Lung microvascular endothelial cell (primary cell): Measurements from ENCODE around the gene SLC25A39. TPM values are rescaled to one million over a fixed set of nuclear protein-coding genes. Genes with fewer than 3 reads are reported as not detected.

Experiments
- DNase-seq, 2 donors: peaks; one replicate each; pipeline versions ENCODE4 v3.0.0 to v3.0.0-alpha.2; 2010; ENCODE audit warnings: low read depth in 2 of 2
- total RNA-seq: library from RNA; depleted of rRNA; stranded (reverse); fragments of >200 nt; gene quantifications from 2 replicates; pipeline ENCODE4 v1.2.1, GENCODE V29; 2014

Gene SLC25A39
- total RNA-seq, 1 donor from 2014 or later, result 72.6 TPM

DNA sequence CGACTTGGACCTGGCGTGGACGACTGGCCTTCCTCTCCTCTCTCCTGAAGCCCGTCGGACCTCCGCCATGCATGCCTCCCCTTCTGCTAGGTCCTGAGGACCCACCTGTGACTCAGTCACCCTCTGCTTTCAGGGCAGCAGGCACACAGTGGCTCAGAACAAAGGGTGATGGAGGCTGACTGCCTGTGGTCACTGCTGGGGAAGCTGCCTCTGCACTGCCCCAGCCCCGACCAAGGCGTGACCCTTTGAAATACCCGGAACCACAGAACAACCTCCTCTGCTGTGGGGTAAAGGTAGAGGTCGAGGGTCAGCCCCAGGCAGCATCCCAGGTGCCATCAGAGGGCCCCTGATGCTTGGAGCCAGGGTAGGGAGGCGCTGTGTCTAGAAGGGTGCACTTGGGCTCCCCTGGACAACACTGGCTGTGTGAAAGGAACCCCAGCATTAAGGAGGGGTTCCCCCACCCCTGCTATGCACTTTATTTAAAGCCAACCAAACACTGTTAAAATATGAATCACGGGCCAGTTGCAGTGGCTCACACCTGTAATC is 44.2 kb downstream of the SLC25A39 start:
- DNase-seq, result peak in 1 of 2 donors; percentile 13

DNA sequence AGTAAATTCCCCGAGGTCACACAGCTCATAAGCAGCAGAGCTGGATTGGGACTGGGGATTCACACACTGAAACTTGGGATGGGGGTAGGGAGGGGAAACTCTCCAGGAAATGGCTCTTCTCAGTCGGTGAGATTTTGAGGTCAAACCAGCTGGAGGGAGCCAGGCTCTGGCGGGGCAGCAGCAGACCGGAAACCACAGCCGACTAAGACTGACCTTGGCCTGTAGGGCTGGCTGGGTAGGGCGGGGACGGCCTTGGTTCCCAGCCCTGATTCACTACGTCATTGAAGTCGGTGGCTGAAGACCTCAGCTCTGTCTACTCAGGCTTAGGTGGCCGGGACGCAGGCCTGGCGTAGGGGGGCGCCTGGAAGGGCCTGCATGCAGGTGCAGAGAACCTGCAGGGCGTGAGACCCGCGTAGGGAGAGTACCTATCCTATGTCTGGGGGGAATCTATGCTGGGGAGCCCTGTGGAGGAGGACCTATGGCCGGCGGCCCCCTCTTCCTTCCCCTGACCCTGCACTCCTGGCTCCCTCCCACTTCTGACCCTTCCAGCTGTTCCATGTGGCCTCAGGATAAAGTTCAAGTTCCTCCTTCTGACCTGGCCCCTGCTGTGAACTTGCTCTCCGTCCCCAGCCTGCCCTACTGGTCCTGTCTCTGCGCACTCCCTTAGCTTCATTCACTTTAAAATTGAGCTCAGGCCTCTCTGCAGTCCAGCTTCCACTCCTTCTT is 44.8 kb downstream of the SLC25A39 start:
- DNase-seq, result peak; percentile 53 to 95

DNA sequence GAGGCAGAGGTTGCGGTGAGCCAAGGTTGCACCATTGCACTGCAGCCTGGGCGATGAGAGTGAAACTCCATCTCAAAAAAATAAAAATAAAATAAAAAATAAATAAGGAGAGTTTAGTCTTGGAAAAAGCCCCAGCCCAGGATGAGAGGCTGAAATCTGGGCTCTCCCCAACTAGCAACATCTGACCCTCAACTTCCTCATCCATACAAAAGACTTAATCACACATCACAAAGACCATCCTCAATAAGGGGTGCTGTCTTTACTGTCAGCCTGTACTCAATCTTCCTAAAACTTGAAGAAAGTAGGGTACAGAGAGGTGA is 45.3 kb downstream of the SLC25A39 start:
- DNase-seq, result no peak

DNA sequence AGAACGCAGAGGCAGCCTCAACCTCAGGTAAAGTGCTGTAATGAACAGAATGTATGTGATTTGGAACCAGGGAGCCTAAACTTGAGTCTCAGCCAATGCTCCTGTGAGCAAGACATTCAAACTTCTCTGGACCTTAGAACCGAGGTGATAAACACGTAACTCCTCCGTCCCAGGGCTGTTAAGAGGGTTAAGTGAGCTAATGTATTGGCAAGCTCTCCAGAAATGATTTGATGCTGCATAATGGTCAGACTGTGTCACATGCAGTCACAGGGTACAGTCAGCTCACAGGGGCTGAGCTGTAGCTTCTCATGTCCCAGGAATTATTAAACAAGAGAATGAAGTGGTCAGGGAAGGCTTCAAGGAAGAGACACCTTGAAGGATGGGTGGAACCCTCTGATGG is 46.6 kb downstream of the SLC25A39 start:
- DNase-seq, result peak in 1 of 2 donors; percentile 12

DNA sequence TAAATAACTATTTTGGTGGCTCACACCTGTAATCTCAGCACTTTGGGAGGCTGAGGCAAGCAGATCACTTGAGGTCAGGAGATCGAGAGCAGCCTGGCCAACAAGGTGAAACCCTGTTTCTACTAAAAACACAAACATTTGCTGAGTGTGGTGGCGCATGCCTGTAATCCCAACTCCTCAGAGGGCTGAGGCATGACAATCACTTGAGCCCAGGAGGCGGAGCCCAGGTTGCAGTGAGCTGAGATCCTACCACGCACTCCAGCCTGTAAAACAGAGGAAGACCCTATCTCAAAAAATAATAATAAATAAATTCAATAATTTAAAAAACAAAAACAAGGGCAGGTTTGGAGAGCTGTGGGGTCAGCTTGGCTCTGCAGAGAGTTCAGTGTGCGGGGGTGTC is 51.0 kb downstream of the SLC25A39 start:
- no peak for DNase-seq

DNA sequence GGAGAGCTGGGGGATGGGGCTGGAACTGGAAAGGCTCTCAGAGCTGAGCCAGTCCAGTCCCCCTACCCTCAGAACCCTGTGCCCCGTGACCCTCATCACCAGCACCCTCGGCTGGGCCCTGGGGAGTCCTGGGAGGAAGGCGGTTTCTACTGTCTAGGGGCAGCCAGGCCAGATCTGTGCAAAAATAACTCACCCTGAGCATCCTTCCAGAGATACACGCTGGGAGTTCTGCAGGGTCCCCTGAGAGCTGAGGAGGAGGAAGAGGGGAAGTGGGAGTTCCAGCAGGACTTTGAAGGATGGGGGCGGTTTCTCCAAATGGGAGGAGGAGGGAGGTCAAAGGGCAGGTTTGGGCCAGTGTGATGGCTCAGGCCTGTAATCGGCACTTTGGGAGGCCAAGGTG is 51.7 kb downstream of the SLC25A39 start:
- DNase-seq, result no peak

DNA sequence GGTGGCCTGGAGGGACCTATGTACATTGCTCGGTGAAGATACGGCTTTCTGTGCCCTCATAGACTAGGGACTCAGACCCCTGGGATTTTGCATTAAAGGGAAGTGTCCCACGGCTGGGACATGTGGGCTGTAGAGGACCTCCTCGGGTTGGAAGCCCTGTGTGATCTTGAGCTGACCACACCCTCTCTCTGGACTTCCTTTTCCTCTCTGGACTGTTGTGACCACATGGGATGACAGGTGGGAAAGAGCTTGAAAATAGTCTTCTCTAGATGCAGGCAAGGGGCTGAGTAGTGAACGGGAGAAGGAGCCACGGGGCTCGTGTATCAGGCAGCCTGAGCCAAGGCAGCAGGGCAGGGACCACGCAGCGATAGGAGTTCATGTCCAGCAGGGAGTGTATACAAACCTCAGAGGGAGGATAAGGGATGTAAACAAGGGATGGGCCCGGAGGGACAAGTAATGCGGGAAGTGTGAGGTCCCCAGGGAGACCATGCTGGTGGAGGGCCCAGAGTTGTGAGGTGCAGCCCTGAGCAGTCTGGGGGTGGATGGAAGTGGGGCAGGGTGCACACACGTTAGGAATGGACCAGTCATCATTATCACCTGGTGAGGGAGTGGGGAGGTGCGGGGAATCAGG is 52.2 kb downstream of the SLC25A39 start:
- no peak for DNase-seq

Other genes with a start within 250 kb of the SLC25A39 start
- 28.2 and 32.9 TPM in 2 replicates for gene HDAC5, start 201.2 kb downstream of the SLC25A39 start, total RNA-seq
- 0.99 and 1.5 TPM in 2 replicates for gene HROB, start 182.9 kb downstream of the SLC25A39 start, total RNA-seq
- gene ASB16, start 154.1 kb downstream of the SLC25A39 start, total RNA-seq, result not detected in 2 replicates
- gene TMUB2, start 137.9 kb downstream of the SLC25A39 start, total RNA-seq, result 23.5 and 39.9 TPM in 2 replicates
- gene ATXN7L3, start 124.9 kb downstream of the SLC25A39 start, total RNA-seq, result 26.8 and 41.7 TPM in 2 replicates
- 28.3 and 40.5 TPM in 2 replicates for gene UBTF, start 105.1 kb downstream of the SLC25A39 start, total RNA-seq
- not detected in 2 replicates for gene SLC4A1, start 56.7 kb downstream of the SLC25A39 start, total RNA-seq
- gene RUNDC3A, start 16.2 kb downstream of the SLC25A39 start, total RNA-seq, result 0.22 TPM in 1 of 2 replicates, not detected in the other
- 419 and 473 TPM in 2 replicates for gene GRN, start 20.5 kb upstream of the SLC25A39 start, total RNA-seq
- gene FAM171A2, start 39.0 kb upstream of the SLC25A39 start, total RNA-seq, result 6.3 and 8.1 TPM in 2 replicates
- 0.22 and 0.79 TPM in 2 replicates for gene ITGA2B, start 64.8 kb upstream of the SLC25A39 start, total RNA-seq
- 6.9 and 8.5 TPM in 2 replicates for gene GPATCH8, start 178.6 kb upstream of the SLC25A39 start, total RNA-seq
- under 0.01 and 0.22 TPM in 2 replicates for gene FZD2, start 232.7 kb upstream of the SLC25A39 start, total RNA-seq